HG02840 (cell line): ENCODE results near the gene CMPK2.

ENCODE experiments used
- ATAC-seq: cut with Tn5 transposase; IDR thresholded peaks from one replicate; pipeline ENCODE4 v1.9.1; 2021; ENCODE audit warnings: mild to moderate bottlenecking, moderate library complexity, moderate number of reproducible peaks; ENCODE audit not compliant: unreplicated experiment, low FRiP score

CMPK2 gene

GRCh38 chr2:6814869-6815268 lies 50.8 kb downstream of the CMPK2 start:
- ATAC-seq: no peak

DNA sequence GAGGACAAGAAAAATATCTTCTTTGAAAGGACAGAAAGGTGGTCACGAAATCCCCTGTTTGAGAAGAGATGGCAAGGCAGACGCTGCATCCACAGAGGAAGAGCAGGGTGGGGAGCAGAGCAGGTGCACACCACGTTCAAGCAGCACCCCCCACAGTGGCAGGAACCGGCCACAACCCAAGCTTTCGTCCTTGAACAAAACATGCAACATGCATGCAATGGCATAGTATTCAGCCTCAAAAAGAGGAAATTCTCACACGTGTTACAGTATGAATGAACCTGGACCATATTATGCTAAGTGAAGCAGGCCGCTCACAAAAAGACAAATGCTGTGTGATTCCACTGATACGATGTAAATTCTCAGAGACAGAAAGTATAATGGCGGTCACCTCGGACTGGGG lies 51.4 kb downstream of the CMPK2 start:
- no peak for ATAC-seq

- ATAC-seq: no peak
These were observed 52.1 kb downstream of the CMPK2 start for GRCh38 chr2:6813573-6813972.

DNA sequence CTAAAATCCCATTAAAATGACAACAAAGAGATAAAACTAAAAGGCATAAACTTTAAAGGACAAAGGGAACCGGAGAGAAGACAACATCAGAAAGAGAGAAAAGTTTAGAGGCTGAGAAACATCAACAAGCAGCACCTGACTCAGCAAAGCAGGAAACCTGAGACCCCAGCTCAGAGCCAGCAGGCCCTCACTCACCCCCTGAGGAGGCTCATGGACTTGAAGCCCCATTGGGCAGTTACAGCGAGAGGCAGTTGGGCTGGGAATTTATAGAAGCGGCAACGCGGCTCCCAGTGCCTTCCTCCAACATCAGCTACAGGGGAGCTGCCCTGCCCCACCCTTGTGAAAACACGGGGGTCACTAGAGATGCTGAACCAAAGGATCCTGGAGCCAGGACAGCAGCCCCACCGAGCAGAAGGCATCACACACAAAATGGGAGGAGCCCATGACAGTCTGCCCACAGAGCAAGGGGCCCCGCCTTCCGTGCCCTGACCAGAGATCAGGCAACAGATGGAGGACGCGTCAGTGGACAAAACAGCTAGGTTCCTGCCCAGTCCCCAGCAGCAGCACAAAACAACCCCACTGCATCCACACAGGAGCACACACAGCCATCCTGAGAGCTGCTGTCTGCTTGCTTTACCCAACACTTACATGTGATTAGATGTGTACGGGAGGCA lies 52.7 kb downstream of the CMPK2 start:
- no peak for ATAC-seq

GRCh38 chr2:6810961-6811360 lies 54.7 kb downstream of the CMPK2 start:
- ATAC-seq: no peak

- no peak for ATAC-seq
These were observed 57.3 kb downstream of the CMPK2 start for GRCh38 chr2:6808426-6808825.

DNA sequence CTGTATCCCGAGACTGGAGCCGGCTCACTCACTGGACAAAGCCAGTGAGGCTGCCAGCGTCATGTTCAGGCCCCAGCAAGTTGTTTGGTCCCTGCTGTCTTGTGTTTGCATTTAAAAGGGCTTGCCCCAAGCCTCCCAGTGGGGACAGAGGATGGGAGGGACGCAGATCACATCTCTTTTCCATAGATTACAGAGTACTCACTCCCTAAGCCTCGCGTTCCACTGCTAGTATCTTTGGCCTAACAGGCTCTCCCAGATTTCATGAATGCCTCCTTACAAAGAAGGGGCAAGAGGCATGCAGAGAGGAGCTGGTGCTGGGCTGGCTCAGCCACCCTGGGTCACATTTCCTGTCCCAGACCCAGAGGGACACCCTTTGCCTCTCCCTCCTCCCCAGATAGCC lies 59.1 kb downstream of the CMPK2 start:
- ATAC-seq: no peak

DNA sequence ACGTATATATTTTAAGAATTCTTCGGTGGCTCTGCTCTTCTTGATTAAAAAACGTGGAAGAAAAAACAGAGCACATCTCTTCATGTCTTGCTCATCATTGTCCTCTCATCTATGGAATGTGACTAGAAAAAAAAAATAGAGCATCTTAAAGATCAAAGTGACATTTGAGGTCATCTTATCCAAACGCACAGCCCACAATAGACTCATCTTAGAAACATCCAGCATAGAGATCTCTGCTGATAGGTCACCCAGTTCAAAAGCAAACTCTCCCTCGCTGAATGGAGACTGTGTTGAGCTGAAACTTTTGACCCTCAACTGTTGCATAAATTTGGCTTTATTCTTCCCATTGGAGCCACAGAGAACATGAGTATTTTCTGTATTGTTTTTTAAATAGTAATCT lies 65.2 kb downstream of the CMPK2 start:
- ATAC-seq: no peak
